Peyer's patch (tissue), 4 donors: Measurements from ENCODE around the gene SH2D3A. TPM values are rescaled to one million over a fixed set of nuclear protein-coding genes. Genes with fewer than 3 reads are reported as not detected.

Experiments used
- DNase-seq, 3 donors: peaks; one replicate each; pipeline ENCODE4 v3.0.0-alpha.2; 2017 to 2019
- H3K27ac ChIP-seq, 4 donors: fragments of 200-600 bp; sonication (generic); one replicate each; pipeline ENCODE4 v1.5.1; 2016 to 2019
- H3K27me3 ChIP-seq, 2 donors: fragments of 200-600 bp; sonication (generic); one replicate each; pipeline ENCODE4 v1.5.1; 2019
- H3K36me3 ChIP-seq, 3 donors: fragments of 200-600 bp; sonication (generic); one replicate each; pipeline ENCODE4 v1.5.1; 2016 to 2019
- H3K4me1 ChIP-seq, 4 donors: fragments of 200-600 bp; sonication (generic); one replicate each; pipeline ENCODE4 v1.5.1; 2016 to 2019
- H3K4me3 ChIP-seq, 4 donors: fragments of 200-600 bp; sonication (generic); 1 replicate in 3 of 4; 2 replicates in 1 of 4; pipeline ENCODE4 v1.5.1; 2016 to 2019; ENCODE audit warnings: mild to moderate bottlenecking in 1 of 4
- H3K9me3 ChIP-seq, 4 donors: fragments of 200-600 bp; sonication (generic); one replicate each; pipeline ENCODE4 v1.5.1; 2016 to 2019; ENCODE audit warnings: mild to moderate bottlenecking in 1 of 4
- CTCF ChIP-seq, 6 experiments: fragments of 450-650 bp in 4 of 6; fragments of 200-600 bp in 2 of 6; sonication (generic) in 1 of 6; IDR thresholded peaks; one replicate each; pipeline ENCODE4 v1.5.1; 2017 to 2019; ENCODE audit warnings: antibody characterized with exemption in 6 of 6, mild to moderate bottlenecking in 3 of 6, moderate library complexity in 1 of 6
- POLR2A ChIP-seq, 2 donors: fragments of 450-650 bp; IDR thresholded peaks; one replicate each; pipeline ENCODE4 v1.5.1; 2017; ENCODE audit warnings: antibody characterized with exemption in 2 of 2, mild to moderate bottlenecking in 2 of 2, moderate library complexity in 2 of 2
- total RNA-seq, 4 donors: library from RNA; depleted of rRNA; stranded (reverse); fragments of >200 nt; gene quantifications; one replicate each; pipeline ENCODE4 v1.1.0, GENCODE V29; 2016

SH2D3A gene
- total RNA-seq, 4 donors from 2014 or later = 43.7 to 127 (median 91.9) TPM

- Histone ChIP-seq H3K4me3 (no peak overlapping the region), H3K36me3 (no peaks in the 10 kb centered on the region), H3K4me1 (peaks cover 0 to 23% (median 2%) of the 10 kb centered on the region in 4 donors), H3K9me3 (no peaks in the 10 kb centered on the region), H3K27me3 (no peaks in the 10 kb centered on the region), H3K27ac (peak overlapping the region in 2 of 4 donors; percentile 20 to 64)
- DNase-seq = no peak
- TF ChIP-seq POLR2A (IDR thresholded peaks at IDR 0.05) = no peak
- no peak for TF ChIP-seq CTCF (IDR thresholded peaks at IDR 0.05)
These were observed 45.5 kb downstream of the SH2D3A start for GRCh38 chr19:6721773-6722172.

- Histone ChIP-seq H3K27me3 (no peaks in the 10 kb centered on the region), H3K27ac (peak overlapping the region in 2 of 4 donors; percentile 20 to 64), H3K9me3 (no peaks in the 10 kb centered on the region), H3K36me3 (no peaks in the 10 kb centered on the region), H3K4me1 (peaks cover 0 to 19% (median 2%) of the 10 kb centered on the region in 4 donors), H3K4me3 (no peak overlapping the region)
- TF ChIP-seq CTCF (IDR thresholded peaks at IDR 0.05) (no peak), POLR2A (IDR thresholded peaks at IDR 0.05) (no peak)
- DNase-seq = no peak
These were observed 46.1 kb downstream of the SH2D3A start for GRCh38 chr19:6721138-6721474.

GRCh38 chr19:6720369-6721137 is 46.7 kb downstream of the SH2D3A start, which contains the start of gene C3:
Gene C3 (minus strand): TSS chr19:6720650. CDS start chr19:6720589, 61 bp downstream.
- no peak for DNase-seq
- no peaks in the 10 kb centered on the region for H3K9me3 ChIP-seq
- H3K27me3 ChIP-seq = no peaks in the 10 kb centered on the region
- H3K4me1 ChIP-seq = peaks cover 0 to 15% (median 2%) of the 10 kb centered on the region in 4 donors
- H3K27ac ChIP-seq = peak within 1 kb of the TSS in 2 of 4 donors; percentile 20 to 64
- H3K4me3 ChIP-seq = peak within 1 kb of the TSS in 3 of 4 donors; percentile 4 to 28 (median 18)
- TF ChIP-seq POLR2A (IDR thresholded peaks at IDR 0.05) (no peak), CTCF (IDR thresholded peaks at IDR 0.05) (no peak)
- H3K36me3 ChIP-seq = no peaks in the 10 kb centered on the region

GRCh38 chr19:6719992-6720368 is 47.3 kb downstream of the SH2D3A start:
- Histone ChIP-seq H3K27ac (peak overlapping the region in 1 of 4 donors; percentile 64), H3K4me1 (peaks cover 0 to 10% (median under 1%) of the 10 kb centered on the region in 4 donors), H3K36me3 (no peaks in the 10 kb centered on the region), H3K27me3 (no peaks in the 10 kb centered on the region), H3K9me3 (no peaks in the 10 kb centered on the region), H3K4me3 (peak overlapping the region in 3 of 4 donors; percentile 4 to 28 (median 18))
- no peak for DNase-seq
- TF ChIP-seq POLR2A (IDR thresholded peaks at IDR 0.05) = no peak
- no peak for TF ChIP-seq CTCF (IDR thresholded peaks at IDR 0.05)

- H3K27me3 ChIP-seq = no peaks in the 10 kb centered on the region
- DNase-seq = no peak
- H3K9me3 ChIP-seq = no peaks in the 10 kb centered on the region
- peaks cover 0 to 8% (median 0%) of the 10 kb centered on the region in 4 donors for H3K4me1 ChIP-seq
- H3K4me3 ChIP-seq = peak overlapping the region in 2 of 4 donors; percentile 4 to 15
- no peaks in the 10 kb centered on the region for H3K36me3 ChIP-seq
- TF ChIP-seq CTCF (IDR thresholded peaks at IDR 0.05) = no peak
- TF ChIP-seq POLR2A (IDR thresholded peaks at IDR 0.05) = no peak
- no peak overlapping the region for H3K27ac ChIP-seq
These were observed 47.7 kb downstream of the SH2D3A start for GRCh38 chr19:6719540-6719861.
